ENCODE data around the gene PTP4A1. TPM values are rescaled to one million over a fixed set of nuclear protein-coding genes. Genes with fewer than 3 reads are reported as not detected.

Gene PTP4A1
- total RNA-seq, 1 donor from 2014 or later = 40.2 TPM

DNA sequence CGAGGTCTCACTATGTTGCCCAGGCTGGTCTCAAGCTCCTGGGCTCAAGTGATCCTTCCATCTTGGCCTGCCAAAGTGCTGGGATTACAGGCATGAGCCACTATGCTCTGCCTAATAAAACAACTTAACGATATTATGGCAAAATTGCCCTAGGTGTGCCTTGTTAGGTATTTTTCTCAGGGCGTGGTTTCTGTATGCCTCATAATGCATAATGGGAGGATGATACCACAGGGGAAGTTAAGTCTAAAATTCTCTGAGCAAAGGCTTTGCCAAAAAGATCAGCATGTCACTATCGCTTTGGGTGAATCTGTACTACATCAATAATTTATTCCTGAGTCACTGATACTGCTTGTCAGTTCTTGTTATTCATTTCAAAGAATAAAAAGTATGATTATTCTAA lies 15.9 kb upstream of the PTP4A1 start:
- no peak for DNase-seq (ENCODE audit: low read depth, low spot score)

DNA sequence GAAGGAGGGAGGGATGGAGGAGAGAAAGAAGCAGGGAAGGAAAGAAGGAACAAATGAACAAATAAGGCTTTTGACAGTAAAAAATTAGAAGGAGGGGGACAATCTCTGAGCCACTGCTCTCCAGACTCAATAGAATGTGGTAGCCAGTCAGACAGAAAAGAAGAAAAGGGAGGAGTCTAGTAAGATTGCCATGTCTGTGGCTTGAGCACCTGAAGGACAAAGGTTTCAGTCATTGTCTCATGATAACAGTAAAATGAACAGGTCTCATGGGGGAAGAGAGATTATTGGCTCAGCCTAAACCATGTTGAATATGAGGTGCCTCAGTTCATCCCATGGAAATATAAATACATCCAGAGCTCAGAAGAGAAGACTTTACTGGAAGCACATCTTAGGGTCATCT lies 14.0 kb upstream of the PTP4A1 start:
- no peak for DNase-seq (ENCODE audit: low read depth, low spot score)

DNA sequence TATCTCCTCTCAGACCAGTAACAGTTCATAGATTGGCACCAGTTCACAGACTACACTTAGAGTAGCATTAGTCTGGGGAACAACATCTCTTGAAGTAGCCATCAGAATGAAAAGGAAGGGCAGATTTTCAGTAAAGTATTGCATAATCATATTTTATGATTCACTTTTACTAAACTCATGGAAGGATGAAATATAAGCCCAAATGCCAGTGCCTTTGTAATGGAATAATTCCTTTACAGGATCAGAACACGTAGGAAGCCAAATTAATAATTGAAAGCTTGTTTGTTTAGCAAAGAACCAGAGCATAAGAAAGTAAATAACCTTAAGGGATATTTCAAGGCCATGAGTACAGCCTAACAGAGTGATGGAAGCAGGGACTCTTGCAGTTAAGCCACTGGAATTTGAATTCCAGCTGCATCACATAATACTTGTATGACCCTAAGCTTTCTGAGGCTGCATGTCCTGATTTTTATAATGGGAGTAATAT lies 11.4 kb upstream of the PTP4A1 start:
- no peak for DNase-seq (ENCODE audit: low read depth, low spot score)

DNA sequence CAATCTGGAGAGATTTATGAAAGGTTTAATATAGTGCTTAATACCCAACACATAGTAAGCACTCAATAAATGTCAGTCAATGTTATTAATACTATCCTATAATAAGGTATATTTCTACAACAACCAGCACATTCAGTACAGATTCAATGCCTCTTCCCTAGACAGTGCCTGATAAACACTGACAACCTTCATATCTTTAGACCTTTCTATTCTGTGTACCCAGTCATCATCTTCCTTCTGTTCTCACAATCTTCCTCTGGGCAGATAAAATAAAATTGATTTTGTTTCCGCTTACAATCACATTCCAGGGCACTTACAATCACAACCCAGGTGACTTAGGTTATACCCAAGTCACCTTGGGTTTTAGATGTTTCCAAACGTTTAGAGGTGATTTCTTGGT lies 11.0 kb upstream of the PTP4A1 start:
- no peak for DNase-seq (ENCODE audit: low read depth, low spot score)

DNA sequence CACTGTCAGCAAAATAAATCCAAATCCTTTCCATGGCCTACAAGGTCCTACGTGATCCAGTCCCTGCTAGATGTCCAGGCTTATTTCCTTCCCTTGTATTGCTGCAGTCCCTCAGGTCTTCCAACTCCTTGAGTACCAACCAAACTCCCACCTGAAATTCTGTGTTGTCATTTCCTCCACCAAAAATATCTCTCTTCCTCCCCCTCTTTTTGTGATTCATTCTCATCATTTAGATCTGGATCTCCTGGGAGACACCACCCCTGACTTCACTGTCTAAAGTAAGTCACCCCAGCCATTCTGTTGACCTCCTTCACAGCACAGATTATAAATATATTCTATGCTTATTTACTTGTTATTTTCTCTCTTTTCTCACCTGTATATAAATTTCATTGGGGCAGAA lies 9.0 kb upstream of the PTP4A1 start:
- no peak for DNase-seq (ENCODE audit: low read depth, low spot score)

DNA sequence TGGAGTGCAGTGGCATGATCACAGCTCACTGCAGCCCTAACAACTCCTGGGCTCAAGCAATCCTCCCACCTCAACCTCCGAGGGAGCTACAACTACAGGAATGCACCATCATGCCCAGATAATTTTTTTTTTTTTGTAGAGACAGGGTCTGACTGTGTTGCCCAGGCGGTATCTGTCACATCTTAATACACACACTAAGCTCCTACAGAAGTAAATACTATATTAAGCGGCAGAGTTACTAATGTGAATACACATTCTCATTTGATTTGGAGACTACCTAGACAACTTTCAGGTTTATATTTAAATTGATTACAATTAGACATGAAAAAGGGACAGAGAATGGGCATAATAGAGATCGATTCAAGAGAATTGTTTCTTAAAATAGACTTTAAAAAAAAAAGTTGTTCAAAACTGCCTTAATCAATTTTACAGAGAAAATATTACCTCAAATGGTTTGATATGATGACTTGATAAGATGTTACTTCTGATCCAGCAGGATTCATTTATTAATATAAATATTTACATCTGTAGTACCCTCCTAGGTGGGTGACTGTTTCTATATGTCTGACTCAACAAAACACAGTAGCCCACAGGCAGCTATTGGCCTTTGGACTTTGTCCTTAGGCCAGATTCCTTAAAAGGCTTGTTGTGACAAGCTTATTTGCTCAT lies 7.1 kb upstream of the PTP4A1 start:
- DNase-seq (ENCODE audit: low read depth, low spot score) = no peak

DNA sequence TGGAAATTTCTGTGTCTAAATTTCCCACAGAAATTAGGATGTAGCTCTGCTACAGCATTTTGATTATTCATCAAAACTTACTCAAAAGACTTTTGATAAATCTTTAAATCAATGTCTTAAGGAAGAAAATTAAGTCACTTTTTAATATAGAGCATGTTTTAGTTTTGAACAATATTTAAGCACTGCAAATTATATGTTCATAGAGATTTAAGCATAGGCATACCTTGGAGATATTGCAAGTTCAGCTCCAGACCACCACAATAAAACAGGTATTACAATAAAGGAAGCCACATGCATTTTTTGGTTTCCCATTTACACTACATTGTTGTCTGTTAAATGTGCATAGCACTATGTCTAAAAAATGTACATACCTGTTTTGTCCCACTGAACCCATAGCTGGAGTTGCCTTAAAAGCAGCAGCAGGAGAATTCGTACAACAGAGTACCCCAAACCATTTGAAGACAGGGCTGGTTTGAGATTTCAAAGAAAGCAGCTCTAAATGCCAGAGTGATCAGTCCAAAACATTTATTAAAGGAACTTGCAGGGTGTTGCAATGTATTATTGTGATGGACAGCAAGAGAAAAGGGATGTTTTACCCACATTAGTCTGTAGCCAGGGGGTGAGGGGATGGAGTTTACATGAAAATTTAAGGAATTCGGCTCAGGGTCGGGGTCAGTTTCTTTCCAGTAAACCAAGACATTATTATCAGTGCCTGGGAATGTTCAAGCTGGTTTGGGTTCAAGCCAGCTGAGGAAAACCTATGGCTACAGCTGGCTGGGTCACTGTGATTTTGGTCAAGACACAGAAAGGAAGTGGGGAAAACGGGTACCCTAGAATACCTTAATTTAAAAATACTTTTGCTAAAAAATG lies 6.3 kb upstream of the PTP4A1 start:
- no peak for DNase-seq (ENCODE audit: low read depth, low spot score)

DNA sequence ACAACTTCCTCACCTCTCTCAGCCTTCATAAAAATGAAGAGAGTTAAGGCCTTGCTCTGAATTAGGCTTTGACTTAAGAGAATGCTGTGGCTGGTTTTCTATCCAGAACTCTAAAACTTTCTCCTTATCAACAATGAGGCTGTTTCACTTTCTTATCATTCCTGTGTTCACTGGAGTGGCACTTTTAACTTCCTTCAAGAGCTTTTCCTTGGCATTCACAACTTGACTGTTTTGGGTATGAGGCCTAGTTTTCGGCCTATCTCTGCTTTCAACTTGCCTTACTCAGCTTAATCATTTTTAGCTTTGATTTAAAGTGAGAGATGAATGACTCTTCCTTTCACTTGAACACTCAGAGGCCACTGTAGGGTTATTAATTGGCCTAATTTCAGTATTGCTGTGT lies 4.3 kb upstream of the PTP4A1 start:
- no peak for DNase-seq (ENCODE audit: low read depth, low spot score)

DNA sequence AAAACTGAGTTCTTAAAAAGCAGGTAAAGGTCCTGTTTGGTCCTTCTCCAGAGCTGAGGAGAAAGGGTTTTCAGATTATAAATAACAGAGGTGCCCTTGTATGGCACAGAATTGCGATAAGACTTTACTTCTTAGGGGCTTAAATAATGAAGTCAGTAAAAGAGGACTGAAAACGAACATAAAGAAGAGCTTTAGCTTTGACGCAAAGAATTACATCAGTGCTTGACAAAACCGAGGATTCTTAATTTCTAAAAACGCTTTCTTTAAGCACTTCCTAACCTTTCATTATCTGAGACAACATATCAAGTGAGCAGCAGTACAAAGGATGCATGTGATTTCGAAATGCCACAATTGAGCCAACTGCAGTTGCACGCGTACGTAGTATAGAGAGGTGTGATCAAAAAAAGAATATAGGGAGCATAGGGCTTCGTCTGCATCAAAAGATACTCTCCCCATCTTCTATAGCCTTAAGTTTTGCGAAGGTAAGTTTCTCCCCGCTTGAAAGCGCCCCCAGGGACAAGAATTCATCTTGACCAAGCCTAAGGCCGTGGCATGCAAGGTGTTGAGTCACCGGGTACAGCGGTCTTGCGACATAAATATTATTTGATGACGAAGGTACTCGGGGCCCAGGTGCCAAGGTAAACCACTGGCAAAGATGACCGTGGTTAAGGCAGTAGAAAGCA lies 778 bp upstream of the PTP4A1 start:
- DNase-seq (ENCODE audit: low read depth, low spot score) = no peak

DNA sequence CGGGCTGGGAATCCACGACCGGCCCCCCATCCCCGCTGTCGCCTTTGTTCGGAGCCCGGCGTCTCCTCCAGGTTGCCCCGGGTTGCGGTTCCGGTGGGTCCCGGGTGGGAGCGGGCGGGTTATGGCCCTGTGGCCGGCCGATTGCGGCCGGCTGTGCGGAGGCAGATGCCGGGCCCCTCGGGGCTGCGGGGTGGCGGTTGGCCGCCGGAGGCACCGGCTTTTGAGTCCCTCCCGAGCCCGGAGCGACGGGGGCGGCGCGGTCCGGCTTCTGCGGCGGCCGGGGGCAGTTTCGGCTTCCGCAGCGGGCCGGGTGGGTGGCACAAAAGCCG lies 431 bp downstream of the PTP4A1 start:
- no peak for DNase-seq (ENCODE audit: low read depth, low spot score)

DNA sequence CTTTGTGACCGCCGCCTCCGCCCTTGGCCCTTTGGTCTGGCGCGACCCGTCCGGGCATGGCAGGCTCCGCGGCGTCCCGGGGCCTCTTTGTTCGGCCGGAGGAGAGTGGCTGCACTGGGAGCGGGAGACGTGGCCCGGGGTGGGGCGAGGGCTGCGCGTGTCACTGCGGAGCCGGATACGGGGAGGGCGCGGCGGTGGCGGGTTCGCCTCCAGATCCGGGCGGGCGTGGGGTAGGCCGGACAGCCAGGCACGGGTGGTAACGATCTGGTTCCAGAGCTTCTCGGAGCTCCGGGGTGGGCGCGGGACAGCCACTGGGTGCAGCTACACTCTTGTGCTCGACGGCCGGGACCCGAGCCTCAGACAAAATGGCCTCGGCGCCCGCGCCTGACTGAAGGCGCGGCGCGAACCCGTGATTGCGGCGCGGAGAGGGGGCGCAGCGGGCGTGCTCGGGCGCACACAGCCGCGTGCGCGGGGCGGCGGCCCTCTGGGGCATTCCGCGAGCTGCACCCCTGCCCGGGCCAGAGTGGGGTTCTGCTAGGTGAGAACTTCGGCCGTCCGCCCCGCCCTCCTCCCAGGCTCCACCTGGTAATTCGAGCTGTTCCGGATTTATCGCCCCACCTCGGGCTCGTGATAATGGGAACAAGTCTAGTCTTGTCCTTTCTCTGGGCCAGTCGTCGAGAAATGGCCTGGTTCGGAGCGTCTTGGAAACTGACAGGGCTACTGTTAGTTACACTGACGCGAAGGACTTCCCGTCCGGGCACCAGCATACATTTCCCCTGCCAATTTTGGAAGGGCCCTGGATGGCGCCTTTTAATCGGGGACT lies 1.0 kb downstream of the PTP4A1 start:
- no peak for DNase-seq (ENCODE audit: low read depth, low spot score)

DNA sequence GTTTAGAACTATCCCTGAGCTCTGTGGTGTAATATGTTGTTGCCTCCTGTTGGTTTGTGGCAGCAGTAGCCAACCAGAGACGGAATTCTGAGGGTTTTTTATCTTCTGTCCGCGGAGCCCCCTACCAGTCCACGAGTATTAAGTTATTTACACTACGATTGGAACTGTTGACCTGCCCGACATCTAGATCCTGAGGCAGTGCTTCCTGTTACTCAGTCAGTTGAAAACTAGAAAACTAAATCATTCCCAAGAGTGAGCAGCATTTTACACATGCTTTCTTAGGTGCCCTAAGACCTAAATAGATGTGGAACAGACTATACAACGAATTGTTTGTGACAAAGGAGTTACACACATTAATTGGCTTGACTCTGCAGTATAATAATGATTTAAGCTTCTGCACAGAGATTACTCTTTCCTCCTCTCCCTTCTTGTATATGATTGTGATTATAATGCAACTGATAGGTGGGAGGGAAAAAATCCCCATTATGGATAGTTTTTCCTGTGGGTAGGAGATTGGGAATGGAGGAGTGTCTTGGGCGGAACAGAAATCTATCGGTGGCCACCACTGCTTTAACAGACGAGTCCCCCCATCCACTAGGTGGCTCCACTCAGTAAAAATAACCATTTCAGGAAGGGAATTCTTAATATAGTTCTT lies 1.7 kb downstream of the PTP4A1 start:
- no peak for DNase-seq (ENCODE audit: low read depth, low spot score)

DNA sequence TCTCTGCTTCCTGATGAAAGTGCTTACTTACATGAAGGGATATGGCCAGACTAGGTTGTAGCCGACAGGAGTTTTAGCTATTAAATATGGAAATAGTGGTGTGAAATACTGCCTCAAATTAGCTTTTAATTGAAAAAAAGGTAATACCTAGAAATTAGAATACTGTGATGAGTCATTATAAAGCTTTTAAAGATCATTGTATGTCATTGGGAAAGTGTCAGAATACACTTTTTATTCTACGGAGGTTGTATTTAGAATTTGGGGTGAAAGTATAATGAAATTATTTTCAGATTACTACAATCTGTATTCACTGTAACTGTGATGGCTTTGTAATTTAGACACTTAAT lies 2.2 kb downstream of the PTP4A1 start:
- DNase-seq (ENCODE audit: low read depth, low spot score) = no peak

DNA sequence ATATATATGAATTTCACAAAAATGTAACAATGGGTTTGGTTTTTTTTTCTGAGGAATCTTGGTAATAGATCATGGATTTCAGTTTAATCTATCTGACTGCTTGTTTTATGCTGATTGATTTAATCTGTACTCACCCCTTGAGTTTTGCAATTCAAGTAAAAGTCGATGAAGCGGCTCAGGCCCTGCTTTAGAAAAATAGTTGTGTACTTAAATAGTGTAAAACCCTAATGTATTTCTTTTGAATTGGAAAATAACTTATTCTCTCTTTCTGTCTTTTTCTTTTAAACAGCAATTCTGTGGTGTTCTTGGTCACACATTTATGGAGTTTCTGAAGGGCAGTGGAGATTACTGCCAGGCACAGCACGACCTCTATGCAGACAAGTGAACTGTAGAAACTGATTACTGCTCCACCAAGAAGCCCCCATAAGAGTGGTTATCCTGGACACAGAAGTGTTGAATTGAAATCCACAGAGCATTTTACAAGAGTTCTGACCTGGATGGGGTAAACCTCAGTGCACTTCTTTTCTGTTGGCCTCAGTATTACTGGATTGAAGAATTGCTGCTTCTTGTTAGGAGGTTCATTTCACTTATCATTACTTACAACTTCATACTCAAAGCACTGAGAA lies 4.0 kb downstream of the PTP4A1 start:
- no peak for DNase-seq (ENCODE audit: low read depth, low spot score)

DNA sequence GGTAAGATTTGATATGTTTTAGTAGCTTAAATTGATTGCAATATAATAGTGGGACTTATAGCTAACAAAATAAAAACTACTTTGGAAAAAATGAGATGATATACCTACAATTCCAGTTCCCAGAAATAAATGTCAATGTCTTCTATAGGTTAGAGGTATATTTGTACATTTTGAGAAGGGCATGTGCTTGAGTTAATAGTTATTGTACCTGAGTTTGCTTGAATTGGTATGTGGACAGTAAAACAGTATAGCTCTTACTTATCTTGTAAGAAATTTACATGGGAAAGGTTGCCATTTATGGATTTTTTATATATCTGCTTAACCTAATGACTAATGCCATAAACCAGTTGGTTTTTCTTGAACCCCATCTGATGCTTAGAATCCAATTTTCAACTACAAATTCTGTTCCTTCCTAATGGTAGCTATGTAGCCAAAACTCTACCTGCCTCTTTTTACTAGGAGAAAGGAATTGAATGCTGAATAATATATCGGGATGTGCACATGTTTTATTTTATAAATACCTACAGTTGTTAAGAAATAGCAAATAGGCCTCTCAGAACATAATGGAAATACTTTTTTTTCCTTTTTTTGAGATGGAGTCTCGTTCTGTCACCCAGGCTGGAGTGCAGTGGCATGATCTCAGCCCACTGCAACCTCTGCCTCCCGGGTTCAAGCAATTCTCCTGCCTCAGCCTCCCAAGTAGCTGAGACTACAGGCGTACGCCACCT lies 4.9 kb downstream of the PTP4A1 start:
- no peak for DNase-seq (ENCODE audit: low read depth, low spot score)

DNA sequence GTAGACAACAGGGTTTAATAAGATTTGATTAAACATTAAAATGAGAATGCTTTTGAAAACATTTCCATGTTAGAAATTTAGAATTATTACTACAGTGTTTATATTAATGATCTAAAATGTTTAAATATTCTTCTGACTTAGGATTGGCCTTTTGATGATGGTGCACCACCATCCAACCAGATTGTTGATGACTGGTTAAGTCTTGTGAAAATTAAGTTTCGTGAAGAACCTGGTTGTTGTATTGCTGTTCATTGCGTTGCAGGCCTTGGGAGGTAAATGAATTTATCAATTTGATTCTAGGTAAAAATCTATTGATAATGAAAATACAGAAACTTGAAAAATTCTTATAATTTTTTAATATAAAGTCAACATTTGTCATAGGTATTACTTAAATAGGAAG lies 6.5 kb downstream of the PTP4A1 start:
- no peak for DNase-seq (ENCODE audit: low read depth, low spot score)

DNA sequence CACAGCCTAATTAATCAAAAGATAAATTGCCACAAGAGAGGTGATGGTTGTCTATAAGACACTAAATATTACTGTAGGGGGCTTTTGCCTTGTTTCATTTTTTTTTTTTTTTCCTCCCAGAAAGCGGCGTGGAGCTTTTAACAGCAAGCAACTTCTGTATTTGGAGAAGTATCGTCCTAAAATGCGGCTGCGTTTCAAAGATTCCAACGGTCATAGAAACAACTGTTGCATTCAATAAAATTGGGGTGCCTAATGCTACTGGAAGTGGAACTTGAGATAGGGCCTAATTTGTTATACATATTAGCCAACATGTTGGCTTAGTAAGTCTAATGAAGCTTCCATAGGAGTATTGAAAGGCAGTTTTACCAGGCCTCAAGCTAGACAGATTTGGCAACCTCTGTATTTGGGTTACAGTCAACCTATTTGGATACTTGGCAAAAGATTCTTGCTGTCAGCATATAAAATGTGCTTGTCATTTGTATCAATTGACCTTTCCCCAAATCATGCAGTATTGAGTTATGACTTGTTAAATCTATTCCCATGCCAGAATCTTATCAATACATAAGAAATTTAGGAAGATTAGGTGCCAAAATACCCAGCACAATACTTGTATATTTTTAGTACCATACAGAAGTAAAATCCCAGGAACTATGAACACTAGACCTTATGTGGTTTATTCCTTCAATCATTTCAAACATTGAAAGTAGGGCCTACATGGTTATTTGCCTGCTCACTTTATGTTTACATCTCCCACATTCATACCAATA lies 7.8 kb downstream of the PTP4A1 start:
- no peak for DNase-seq (ENCODE audit: low read depth, low spot score)

DNA sequence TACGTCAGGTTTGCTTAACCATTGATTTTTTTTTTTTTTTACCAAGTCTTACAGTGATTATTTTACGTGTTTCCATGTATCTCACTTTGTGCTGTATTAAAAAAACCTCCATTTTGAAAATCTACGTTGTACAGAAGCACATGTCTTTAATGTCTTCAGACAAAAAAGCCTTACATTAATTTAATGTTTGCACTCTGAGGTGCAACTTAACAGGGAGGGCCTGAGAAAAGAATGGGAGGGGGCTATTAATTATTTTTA lies 8.4 kb downstream of the PTP4A1 start:
- no peak for DNase-seq (ENCODE audit: low read depth, low spot score)

DNA sequence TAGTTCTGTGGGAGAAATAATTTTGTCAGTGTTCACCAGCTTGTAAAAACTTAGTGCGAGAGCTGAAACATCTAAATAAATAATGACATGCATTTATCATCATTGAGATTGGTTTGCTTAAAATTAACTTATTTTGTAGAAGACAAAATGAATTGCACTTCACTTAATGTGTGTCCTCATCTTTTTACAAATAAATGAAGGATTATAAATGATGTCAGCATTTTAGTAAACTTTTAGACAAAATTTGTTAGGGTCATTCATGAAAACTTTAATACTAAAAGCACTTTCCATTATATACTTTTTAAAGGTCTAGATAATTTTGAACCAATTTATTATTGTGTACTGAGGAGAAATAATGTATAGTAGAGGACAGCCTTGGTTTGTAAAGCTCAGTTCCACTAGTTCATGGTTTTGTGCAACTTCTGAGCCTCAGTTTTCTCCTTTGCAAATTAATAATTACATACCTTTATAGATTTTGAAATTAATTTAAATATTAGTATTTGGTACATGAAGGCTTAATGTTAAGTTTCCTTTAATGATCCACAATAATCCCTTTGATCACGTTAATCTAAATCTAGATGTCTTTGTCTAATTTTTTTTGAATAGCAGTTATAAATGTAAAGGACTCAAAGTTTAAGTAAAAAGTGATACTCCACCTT lies 9.2 kb downstream of the PTP4A1 start:
- DNase-seq (ENCODE audit: low read depth, low spot score) = no peak

Data from pulmonary artery endothelial cell (primary cell).